COLO829 (cell line): ENCODE measurements around the gene MAPKBP1.

Experiments used
- DNase-seq: peaks from one replicate; pipeline ENCODE4 v3.0.0; 2012; ENCODE audit warnings: low spot score

The MAPKBP1 gene

DNA sequence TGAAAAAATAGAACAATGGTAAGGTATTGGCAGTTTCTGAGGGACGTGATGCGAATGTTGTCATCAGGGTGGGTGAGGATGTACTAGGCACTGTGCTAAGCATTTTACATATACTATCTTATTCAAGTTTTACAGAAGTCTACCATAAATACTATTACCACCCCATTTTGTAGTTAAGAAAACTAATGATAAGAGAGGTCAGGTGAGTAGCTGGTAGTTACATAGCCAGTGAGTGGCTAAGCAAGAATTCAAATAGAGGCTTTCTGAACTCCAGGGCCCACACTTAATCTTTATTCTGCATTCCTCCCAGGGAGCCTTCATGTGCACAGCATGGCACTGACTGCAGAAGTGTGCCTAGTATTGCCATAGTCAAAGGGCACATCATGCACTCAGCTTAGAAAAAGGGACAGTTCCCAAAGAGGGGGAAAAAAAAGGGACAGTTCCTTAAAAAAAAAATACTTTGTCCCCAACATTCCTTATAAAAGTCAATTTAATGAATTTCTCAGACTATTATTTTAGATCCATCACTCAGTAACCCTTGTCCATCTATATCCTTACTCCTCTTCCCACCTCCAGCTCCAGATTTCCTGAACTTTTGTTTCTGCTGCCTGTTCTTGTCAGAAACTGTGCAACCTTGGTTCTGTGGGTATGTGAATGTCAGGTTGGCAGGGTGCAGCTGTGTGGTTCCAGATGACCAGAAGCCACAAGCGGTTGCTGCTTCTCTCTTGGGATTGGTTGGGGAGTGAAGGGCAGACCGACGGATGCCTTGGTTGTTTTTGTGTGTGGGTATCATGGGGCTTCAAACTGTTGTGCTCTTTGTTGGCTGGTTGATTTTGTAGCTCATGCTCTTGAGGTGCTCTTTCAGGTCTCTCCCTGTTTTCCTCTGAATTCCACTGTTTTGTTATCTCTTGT is 8.3 kb downstream of the MAPKBP1 start:
- DNase-seq = no peak

- DNase-seq = no peak
These were observed 9.0 kb downstream of the MAPKBP1 start for GRCh38 chr15:41783296-41783695.

GRCh38 chr15:41788262-41788661 is 14.0 kb downstream of the MAPKBP1 start:
- no peak for DNase-seq

- DNase-seq = peak; percentile 77
These were observed 15.0 kb downstream of the MAPKBP1 start for GRCh38 chr15:41789236-41789635.

DNA sequence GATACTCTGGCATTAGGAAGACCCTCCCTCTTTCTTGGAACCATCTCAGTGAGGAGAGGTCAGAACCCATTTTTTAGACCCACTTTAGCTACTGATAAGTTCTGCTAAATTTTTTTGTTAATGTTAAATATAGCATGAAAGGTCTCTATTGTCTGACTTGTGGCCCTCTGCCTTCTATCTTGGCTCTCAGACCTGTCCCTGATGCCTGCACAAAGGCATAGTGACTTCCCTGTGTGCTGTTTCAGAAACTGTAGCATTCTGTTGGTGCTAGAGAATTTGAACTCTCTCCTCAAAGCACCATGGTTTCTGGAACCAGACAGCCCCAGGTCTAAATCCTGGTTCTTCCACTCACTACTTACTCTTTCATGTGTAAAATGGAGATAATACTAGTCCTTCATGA is 15.4 kb downstream of the MAPKBP1 start:
- DNase-seq = peak; percentile 40

DNA sequence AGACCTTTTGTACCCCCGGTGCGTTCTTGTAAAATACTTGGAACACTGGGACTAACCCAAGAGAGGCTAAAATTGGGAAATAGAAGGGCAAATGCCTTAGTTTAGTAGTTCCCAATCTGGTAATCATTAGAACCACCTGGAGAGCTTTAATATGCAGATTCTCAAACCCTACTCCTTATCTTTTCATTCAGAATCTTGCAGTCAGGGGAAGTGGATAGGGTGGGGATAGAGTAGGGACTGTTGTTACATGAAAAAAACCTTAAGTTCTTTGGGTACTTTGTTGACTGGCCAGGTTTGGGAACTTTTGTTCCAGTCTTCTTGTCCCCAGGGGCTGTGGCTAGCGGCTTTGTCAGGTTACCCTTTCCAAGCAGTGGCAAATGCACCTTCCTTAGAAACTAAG is 15.9 kb downstream of the MAPKBP1 start:
- no peak for DNase-seq

DNA sequence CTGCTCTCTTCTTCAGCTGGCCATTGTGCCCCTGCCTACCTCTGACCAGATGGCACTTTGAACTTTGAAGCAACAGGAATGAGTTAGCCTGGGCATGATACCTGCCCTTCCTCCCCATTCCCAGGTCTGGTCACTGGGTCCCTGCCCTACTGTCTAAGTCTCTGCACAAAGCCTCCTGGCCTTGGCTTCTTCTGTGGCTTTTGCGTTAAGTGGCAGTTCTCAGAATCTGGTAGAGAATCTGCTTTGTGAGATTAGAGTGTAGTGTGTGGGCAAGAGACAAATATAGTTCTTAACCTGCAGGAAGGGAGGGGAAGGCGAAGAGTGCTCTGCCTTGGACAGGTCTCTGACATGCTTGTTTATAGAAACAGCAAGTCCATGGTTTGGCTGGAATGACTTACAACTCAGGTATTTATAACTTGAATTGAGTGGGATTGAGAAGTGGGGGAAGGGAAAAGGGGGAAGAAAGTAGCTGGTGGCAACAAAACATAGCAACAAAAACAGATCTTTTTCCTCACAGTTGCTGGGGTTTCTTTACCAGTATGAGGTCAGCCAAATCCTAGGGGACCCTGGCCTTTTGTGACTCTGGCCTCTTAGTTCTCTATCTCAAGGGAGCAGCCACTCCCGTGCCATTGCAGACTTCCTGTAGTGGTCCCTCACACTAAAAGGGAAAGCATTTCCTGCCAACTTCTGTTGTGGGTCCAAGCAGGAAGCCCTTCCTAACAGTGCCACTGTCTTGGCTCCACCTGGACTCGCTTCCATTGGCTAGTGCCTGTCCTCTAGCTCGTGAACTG is 16.7 kb downstream of the MAPKBP1 start:
- DNase-seq = no peak

DNA sequence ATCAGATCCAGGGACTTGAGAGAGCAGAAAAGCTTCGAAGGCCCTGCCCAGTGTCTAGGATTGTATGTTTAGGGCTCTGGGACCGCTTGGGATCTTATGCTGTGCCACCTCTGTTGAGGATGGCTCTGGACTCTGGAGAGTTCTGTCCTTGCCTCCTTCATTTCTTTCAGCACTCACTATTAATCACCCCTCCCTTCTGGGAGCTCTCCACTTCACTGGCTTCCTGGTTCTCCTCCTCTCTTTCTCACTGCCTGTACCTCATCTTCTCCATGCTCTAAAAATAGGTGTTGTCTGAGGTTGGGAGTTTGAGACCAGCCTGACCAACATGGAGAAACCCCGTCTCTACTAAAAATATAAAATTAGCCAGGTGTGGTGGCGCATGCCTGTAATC is 17.3 kb downstream of the MAPKBP1 start:
- no peak for DNase-seq

DNA sequence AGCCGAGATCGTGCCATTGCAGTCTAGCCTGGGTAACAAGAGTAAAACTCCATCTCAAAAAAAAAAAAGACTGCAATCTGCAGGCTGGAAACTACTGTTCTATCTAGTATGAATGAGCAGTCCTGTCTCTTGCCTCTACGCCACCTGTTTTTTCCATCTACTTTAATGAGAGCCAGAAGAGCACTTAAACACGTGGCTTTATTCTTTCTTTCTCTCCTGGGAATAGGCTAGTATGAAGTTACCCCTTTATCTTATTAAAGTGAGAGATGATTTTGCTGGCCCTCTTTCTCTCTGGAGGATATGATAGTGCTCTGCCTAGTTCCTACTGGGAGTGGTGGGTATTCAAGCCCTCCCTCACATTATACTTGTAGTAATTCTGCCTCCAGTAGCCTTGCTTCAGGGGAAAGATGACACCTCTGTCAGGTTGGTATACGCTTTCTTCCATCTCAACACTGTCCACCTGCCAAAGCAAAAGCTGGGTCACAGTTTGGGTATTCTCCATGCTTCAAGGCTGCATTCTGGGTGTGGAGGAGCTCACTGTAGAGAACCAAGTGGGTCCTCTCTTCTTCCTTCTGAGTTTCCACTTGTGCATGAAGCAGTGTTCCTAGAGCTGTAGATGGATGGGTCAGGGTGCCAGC is 17.8 kb downstream of the MAPKBP1 start:
- no peak for DNase-seq

DNA sequence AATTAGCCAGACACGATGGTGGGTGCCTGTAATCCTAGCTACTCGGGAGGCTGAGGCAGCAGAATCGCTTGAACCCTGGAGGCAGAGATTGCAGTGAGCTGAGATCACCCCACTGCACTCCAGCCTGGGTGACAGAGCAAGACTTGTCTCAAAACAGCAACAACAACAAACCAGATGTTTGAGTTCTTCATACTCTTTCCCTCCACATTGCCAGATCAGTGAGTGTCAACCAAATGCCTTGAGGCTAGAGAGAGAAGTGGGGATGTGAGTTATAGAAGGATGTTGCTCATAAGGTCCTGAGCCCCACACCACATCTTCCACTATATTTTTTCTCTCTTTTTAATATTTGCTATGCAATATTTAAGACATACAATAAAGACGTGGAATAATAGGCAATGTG is 19.8 kb downstream of the MAPKBP1 start:
- DNase-seq = no peak

GRCh38 chr15:41795996-41796856 is 21.9 kb downstream of the MAPKBP1 start:
- DNase-seq = no peak

- DNase-seq = no peak
These were observed 23.1 kb downstream of the MAPKBP1 start for GRCh38 chr15:41797201-41797944.

GRCh38 chr15:41798607-41799487 is 24.6 kb downstream of the MAPKBP1 start:
- no peak for DNase-seq

- DNase-seq = no peak
These were observed 25.2 kb downstream of the MAPKBP1 start for GRCh38 chr15:41799488-41799805.

GRCh38 chr15:41801185-41801584 is 26.9 kb downstream of the MAPKBP1 start:
- DNase-seq = no peak

GRCh38 chr15:41801850-41802455 is 27.7 kb downstream of the MAPKBP1 start:
- no peak for DNase-seq

- no peak for DNase-seq
These were observed 30.1 kb downstream of the MAPKBP1 start for GRCh38 chr15:41804361-41804760.

GRCh38 chr15:41804916-41805666 is 30.8 kb downstream of the MAPKBP1 start:
- DNase-seq = no peak

- no peak for DNase-seq
These were observed 31.4 kb downstream of the MAPKBP1 start for GRCh38 chr15:41805711-41806110.
